HG03565 (cell line): Measurements from ENCODE around the gene ARPC5L.
"Not testable (repeated sequence)": the region's sequence is repeated elsewhere in the genome, so short reads cannot be mapped to it uniquely, and the experiment has no call there.

ENCODE experiments used
- ATAC-seq: cut with Tn5 transposase; IDR thresholded peaks from one replicate; pipeline ENCODE4 v1.9.1; 2021; ENCODE audit warnings: mild to moderate bottlenecking, moderate library complexity; ENCODE audit not compliant: unreplicated experiment

The ARPC5L gene

GRCh38 chr9:124889006-124889405, 27.1 kb downstream of the ARPC5L start:
- ATAC-seq, result no peak

GRCh38 chr9:124890179-124890578, 28.2 kb downstream of the ARPC5L start:
- ATAC-seq, result no peak

DNA sequence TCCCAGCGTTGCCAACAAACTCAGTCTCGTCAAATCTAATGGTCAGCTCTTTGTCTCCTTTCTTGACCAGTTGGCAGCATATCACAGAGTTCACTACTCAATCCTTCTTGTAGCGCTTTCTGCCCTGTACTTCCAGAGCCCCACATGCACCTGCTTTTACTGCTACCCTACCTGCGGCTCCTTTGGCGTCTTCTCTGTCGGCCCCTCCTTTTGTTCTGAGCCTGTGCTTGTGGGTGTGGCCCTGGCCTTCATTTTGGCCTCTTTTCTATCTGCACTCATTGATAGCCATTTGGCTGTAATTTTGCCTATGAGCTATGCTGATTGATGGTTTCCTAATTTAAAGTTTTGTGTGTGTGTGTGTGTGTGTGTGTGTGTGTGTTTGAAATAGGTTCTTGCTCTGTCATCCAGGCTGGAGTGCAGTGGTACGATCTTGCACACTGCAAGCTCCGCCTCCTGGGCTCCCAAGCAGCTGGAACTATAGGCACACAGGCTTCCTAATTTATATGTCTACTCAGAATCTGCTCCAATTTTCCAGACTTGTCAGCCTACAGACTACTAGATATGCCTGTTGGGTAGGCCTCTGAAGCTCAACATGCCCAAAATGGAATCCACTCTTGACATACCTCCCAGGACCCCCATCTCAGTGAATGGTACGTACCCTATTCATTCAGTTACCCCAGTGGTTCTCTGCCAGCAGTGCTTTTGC, 32.3 kb downstream of the ARPC5L start:
- no peak for ATAC-seq

- no peak for ATAC-seq
Observed at GRCh38 chr9:124894741-124895170, 32.8 kb downstream of the ARPC5L start.

GRCh38 chr9:124897570-124898460, 35.9 kb downstream of the ARPC5L start:
- no peak for ATAC-seq

- no peak for ATAC-seq
Observed at GRCh38 chr9:124899845-124900244, 37.9 kb downstream of the ARPC5L start.

- ATAC-seq, result no peak
Observed at GRCh38 chr9:124906966-124907365, 45.0 kb downstream of the ARPC5L start.

GRCh38 chr9:124908098-124908497, 46.2 kb downstream of the ARPC5L start:
- no peak for ATAC-seq

DNA sequence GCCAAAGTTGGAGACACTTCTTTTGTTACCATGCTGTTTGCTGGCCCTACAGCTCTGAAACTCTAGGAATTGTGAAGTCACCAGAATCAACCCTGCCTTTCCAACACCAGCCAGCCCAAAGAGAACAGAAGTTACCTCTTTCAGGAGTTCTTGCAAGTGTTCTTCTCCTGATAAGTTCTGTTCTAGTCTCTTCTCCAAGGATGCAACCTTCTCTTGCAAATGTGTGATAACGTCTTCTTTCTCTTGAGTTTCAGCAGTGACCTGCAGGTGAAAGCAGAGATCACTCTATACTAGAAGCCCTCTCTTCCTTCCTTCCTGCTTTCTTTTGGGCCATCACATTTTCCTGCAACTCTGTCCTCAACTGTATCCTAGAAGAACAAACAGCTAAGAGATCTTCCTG, 49.8 kb downstream of the ARPC5L start:
- ATAC-seq, result no peak

DNA sequence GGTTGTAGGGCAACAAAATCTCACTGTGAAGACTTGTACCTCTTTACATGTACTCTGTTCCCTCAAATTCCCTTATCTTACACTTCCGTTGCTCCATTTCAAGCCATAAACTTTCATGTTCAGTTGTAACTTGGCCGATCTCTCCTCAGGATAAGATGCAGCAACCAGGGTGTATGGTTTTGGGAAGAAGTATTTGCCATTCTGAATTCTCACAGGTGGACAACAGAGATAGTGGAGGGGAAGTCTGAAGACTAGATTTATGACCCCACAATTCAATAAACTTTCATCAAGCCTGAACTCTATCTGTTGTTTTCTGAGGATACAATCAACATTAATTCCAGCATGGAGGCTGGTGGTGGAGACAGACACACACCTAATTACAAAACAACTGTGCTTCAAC, 51.4 kb downstream of the ARPC5L start:
- ATAC-seq, result no peak

GRCh38 chr9:124914753-124915405, 52.9 kb downstream of the ARPC5L start:
- no peak for ATAC-seq

DNA sequence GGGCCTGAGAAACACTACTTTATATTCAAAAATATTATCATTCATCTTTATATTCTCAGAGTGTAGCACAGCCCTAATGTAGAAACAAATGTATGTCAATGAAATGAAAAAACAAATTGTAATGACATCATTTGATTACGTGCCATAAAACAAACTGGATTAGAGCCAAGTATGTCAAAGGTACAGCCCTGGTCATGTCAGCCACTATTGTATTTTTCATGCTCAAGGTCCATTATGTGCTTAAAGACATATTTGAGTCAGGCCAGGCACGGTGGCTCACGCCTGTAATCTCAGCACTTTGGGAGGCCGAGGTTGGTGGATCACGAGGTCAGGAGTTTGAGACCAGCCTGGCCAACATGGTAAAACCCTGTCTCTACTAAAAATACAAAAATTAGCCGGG, 58.5 kb downstream of the ARPC5L start:
- ATAC-seq, result not testable (repeated sequence)
